NCI-H2227 (cell line): ENCODE results near the gene CXCL9.
"Not testable (repeated sequence)": the region's sequence is repeated elsewhere in the genome, so short reads cannot be mapped to it uniquely, and the experiment has no call there.

Experiments used
- DNase-seq: peaks from one replicate; lab custom pipeline; 2025; ENCODE audit not compliant: unreplicated experiment; lab: John Stamatoyannopoulos, UW

The CXCL9 gene

GRCh38 chr4:76007089-76007862 lies at the start of gene CXCL9:
Gene CXCL9, minus strand, starts transcription at chr4:76007509. Its CDS starts 60 bp downstream, at chr4:76007449.
- no peak for DNase-seq

GRCh38 chr4:76055421-76055820 lies 48.1 kb upstream of the CXCL9 start:
- no peak for DNase-seq

- peak; percentile 2 for DNase-seq
These were observed 47.7 kb upstream of the CXCL9 start for GRCh38 chr4:76055016-76055415.

DNA sequence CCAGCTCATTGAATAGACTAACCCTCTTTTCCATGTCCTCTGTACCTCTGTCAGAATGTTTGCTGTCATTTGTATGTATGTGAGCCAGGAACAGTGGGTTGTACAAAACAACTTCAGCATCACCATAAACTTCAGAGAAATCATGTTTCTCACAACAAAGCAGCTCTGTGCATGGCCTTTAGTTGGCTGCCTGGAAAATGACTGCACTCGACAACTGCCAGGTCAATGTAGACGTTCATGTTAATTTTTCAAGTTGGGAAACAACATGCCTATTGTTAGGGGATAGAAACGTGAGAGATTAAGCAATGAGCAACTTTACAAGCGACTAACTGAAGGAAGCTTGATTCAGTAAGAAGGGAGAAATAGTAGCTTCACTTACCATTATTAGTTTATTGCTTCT lies 46.4 kb upstream of the CXCL9 start:
- DNase-seq, result no peak

DNA sequence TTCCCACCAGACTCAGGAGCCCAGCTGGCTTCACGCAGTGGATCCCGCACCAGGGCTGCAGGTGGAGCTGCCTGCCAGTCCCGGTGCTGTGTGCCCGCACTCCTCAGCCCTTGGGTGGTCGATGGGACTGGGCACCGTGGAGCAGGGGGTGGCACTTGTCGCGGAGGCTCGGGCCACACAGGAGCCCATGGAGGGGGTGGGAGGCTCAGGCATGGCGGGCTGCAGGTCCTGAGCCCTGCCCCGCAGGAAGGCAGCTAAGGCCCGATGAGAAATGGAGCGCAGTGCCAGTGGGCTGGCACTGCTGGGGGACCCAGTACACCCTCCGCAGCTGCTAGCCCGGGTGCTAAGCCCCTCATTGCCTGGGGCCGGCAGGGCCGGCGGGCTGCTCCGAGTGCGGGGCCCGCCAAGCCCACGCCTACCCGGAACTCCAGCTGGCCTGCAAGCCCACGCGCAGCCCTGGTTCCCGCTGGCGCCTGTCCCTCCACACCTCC lies 43.3 kb upstream of the CXCL9 start:
- DNase-seq, result not testable (repeated sequence)

GRCh38 chr4:76049860-76050416 lies 42.6 kb upstream of the CXCL9 start:
- not testable (repeated sequence) for DNase-seq

DNA sequence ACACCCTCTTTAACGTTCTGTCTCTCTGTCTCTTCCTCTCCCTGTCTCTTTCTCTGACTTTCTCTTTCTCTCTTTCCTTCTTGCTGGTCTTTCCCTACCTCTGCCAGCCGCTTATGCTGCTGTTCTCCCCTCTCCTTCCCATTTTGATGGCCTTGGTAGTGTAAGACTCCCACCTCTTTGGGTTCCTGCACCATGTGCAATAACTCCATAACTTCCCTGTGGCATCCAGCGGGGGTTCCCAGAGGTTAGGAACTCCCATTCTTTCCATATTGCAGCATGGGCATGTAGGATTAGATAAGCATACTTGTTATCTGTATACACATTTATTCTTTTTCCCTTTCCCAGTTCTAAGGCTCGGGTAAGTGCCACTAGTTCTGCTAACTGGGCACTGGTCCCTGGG lies 37.4 kb upstream of the CXCL9 start:
- DNase-seq, result not testable (repeated sequence)

GRCh38 chr4:76043306-76043705 lies 36.0 kb upstream of the CXCL9 start:
- not testable (repeated sequence) for DNase-seq

DNA sequence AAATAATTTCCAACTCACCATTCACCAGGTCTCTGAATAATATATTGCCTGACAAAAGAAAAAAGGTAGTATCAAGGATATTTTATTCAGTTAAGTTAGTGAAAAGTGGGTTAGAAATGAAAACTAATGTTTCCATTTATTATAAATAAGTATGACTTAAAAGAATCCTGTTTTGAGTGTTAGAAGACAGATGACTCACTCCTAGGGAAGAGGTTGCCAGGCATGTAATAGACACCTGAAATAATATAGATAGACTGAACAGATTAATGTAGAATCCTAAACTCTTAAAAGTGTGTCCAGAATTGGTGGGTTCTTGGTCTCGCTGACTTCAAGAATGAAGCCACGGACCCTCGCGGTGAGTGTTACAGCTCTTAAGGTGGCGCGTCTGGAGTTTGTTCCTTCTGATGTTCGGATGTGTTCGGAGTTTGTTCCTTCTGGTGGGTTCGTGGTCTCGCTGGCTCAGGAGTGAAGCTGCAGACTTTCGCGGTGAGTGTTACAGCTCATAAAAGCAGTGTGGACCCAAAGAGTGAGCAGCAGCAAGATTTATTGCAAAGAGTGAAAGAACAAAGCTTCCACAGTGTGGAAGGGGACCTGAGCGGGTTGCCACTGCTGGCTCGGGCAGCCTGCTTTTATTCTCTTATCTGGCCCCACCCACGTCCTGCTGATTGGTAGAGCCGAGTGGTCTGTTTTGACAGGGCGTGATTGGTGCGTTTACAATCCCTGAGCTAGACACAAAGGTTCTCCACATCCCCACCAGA lies 35.1 kb upstream of the CXCL9 start:
- not testable (repeated sequence) for DNase-seq

DNA sequence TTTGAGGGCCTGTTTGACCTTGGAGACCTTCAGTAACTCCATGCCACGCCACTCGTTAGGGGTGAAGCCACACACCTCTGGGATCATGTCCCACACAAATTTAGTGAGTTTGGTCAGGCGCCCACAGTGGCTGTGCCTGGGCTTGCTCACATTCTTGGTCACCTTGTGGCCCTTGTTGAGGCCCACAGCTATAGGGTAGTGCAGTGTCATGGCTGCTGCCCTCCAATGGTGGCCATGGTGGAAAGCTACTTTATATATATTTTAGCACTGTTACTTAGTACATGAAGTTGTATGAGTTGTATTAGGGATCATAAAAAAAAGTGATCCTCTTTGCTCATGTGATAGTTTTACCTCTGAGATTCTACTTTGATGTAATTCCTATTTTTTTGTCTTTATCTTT lies 29.5 kb upstream of the CXCL9 start:
- DNase-seq, result no peak

DNA sequence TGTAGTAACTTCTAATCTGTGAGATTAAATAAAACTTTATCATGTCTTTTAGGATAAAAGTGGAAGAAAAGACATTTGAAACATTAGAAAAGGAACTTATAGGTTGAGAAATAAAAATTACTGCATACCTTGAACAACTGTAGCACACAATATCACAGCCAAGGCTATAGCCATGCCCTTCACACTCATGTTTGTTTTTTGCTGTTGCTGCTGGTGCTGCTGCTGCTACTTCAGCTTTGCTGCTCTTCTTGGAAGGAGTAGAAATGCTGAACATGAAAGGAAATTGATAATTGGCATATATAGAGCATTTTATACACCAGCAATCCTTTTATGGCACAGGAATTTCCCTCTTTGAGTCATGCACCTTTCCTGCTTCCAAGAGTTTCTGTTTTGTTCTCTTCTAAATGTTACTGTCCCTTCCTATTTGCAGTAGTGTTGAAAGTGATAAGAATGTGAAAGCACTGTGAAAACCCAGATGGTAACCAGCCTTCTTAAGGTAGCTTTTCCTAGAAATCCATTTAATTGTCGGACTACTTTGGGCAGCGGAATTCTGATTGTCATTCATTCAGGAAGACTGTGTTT lies 28.6 kb upstream of the CXCL9 start, which contains the start of gene CXCL11:
Gene CXCL11 (minus strand): TSS at position 272 of the 582 bp plus-strand sequence. CDS start 83 bp downstream, at position 189.
- no peak for DNase-seq

DNA sequence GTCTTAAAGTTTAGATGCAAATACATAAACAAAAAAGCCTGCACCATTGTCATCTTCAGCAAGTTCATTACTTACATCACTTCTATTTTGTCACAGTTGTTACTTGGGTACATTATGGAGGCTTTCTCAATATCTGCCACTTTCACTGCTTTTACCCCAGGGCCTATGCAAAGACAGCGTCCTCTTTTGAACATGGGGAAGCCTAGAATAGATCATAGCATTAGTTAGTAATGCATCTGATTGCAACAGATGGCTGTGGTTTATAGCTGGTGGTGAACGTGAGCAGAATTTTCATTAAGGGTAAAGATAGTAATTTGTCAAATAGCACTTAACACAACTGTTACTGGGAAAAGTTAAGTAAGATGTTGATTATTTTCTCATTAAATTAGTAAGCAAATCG lies 27.8 kb upstream of the CXCL9 start:
- DNase-seq, result no peak

DNA sequence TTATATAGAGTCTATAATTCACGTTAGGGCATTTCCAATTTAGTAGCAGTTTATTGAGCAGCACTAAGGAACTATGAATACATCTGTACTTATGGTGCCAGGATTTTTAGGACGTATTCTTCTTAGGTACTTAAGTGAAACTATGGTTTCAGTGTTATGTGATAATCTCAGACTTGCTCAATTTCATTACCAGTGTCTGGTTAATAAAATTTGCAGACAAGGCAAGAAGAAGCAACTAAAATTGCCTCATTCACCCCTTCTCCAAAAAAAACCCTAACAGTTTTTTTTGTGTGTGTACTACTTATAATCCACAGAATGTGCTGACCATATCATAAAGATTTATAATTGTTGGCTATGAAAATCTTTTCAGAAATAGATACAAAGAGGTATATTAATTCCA lies 22.0 kb upstream of the CXCL9 start:
- no peak for DNase-seq

DNA sequence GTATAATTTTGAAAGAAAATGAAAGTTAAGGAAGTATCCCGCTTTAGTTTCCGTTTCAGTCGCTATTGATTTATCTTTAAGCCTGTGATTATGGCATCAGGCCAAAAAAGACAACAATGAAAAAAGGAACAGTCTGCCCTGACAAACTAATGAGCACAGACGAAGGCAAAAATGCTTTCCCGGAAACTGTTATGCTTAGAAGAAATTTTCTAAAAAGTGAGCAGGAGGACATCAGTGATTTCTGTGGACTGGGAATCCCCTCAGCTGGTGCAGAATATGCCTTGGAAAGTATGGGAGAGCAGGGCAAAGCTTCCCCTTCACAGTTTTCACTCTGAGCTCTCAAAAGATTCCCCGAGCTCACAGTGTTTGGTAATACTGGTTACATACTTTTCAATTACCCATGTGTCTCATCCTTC lies 21.0 kb upstream of the CXCL9 start:
- peak; percentile 11 for DNase-seq

GRCh38 chr4:76024065-76024464 lies 16.8 kb upstream of the CXCL9 start:
- no peak for DNase-seq

GRCh38 chr4:76023389-76023788 lies 16.1 kb upstream of the CXCL9 start, which contains the start of gene CXCL10:
Gene CXCL10, minus strand, starts transcription at chr4:76023497. Its CDS starts 66 bp downstream, at chr4:76023431.
- no peak for DNase-seq

DNA sequence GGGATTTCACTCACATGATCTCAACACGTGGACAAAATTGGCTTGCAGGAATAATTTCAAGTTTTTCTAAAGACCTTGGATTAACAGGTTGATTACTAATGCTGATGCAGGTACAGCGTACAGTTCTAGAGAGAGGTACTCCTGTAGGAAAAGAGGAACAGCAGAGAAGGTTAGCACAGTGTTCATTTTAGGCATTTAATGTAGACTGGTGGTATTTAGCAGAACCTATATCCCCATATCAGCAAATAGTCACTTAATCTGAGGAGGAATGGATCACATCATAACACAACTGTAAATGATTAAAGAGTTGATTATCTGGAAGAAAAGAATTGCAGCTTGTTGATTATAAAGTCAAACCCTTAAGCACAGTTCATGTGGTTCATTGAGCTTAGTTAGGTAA lies 15.4 kb upstream of the CXCL9 start:
- no peak for DNase-seq

GRCh38 chr4:76022031-76022430 lies 14.7 kb upstream of the CXCL9 start:
- DNase-seq, result no peak

GRCh38 chr4:76017056-76017686 lies 9.9 kb upstream of the CXCL9 start:
- no peak for DNase-seq

- DNase-seq, result no peak
These were observed 9.1 kb upstream of the CXCL9 start for GRCh38 chr4:76016393-76016792.

DNA sequence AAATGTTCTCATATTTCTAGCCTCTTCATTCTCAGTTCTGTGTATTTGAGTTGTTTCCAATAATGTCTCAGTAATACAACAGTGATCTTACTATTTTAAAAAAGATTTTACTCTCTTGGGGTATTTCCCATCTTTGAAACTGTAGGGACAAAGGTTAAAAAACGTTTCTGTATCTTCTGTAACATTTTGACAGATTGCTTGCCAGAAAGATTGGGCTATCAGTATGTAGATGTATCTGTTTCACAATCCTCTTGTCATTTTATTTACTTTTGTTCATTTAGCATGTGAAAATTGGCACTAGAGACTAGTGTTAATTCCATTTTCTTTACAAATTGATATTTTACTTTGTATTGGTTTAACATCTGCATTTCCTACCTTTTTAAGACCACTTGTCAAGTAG lies 6.2 kb upstream of the CXCL9 start:
- DNase-seq, result no peak
